Neural cell (in vitro differentiated cells): ENCODE results near the gene MIS12. TPM values are rescaled to one million over a fixed set of nuclear protein-coding genes. Genes with fewer than 3 reads are reported as not detected.

Experiments used
- H2AFZ ChIP-seq: fragments of 200-600, 300-800 bp; sonication (generic), shearing (Covaris generic); 2 replicates; pipeline ENCODE4 v1.6.0; 2014; ENCODE audit warnings: low read depth, mild to moderate bottlenecking, antibody characterized with exemption, low read length, moderate library complexity
- H3F3A ChIP-seq: fragments of 200-600 bp; shearing (Covaris generic); 2 replicates; pipeline ENCODE4 v1.6.1; 2016; ENCODE audit warnings: mild to moderate bottlenecking, moderate library complexity, mixed read lengths, antibody characterized with exemption, low read length; ENCODE audit not compliant: insufficient read depth, poor library complexity, severe bottlenecking
- H3K27ac ChIP-seq: fragments of 200-600, 300-800 bp; sonication (generic), shearing (Covaris generic); 2 replicates; pipeline ENCODE4 v1.5.1; 2014; ENCODE audit warnings: mild to moderate bottlenecking, low read length, moderate library complexity
- H3K27me3 ChIP-seq: fragments of 300-800, 200-600 bp; sonication (generic), shearing (Covaris generic); 2 replicates; pipeline ENCODE4 v1.6.0; 2014; ENCODE audit warnings: mild to moderate bottlenecking, low read depth, low read length, moderate library complexity; ENCODE audit not compliant: insufficient read depth
- H3K36me3 ChIP-seq: fragments of 300-800, 200-600 bp; sonication (generic), shearing (Covaris generic); 2 replicates; pipeline ENCODE4 v1.5.1; 2014; ENCODE audit warnings: mild to moderate bottlenecking, antibody characterized with exemption, low read length, moderate library complexity; ENCODE audit not compliant: insufficient read depth
- H3K4me2 ChIP-seq: fragments of 300-800, 200-600 bp; sonication (generic), shearing (Covaris generic); 2 replicates; pipeline ENCODE4 v1.6.0; 2014; ENCODE audit warnings: mild to moderate bottlenecking, low read length
- H3K4me3 ChIP-seq: fragments of 300-800, 200-600 bp; sonication (generic), shearing (Covaris generic); 2 replicates; pipeline ENCODE4 v1.5.1; 2014; ENCODE audit warnings: mild to moderate bottlenecking, low read length, moderate library complexity
- H3K79me2 ChIP-seq: fragments of 200-600 bp; shearing (Covaris generic); replicated peaks from 2 replicates; pipeline ENCODE4 v1.6.0; 2014; ENCODE audit warnings: mild to moderate bottlenecking, low read length, moderate library complexity; ENCODE audit not compliant: insufficient read depth
- H3K9ac ChIP-seq: fragments of 300-800, 200-600 bp; sonication (generic), shearing (Covaris generic); 2 replicates; pipeline ENCODE4 v1.6.1; 2016; ENCODE audit warnings: mild to moderate bottlenecking, low read length, mixed read lengths
- H3K9me2 ChIP-seq: fragments of 200-600 bp; shearing (Covaris generic); 2 replicates; pipeline ENCODE4 v1.6.1; 2016; ENCODE audit warnings: mild to moderate bottlenecking, low read length, mixed read lengths; ENCODE audit not compliant: insufficient read depth
- H3K9me3 ChIP-seq: fragments of 200-600, 300-800 bp; sonication (generic), shearing (Covaris generic); 2 replicates; pipeline ENCODE4 v1.6.1; 2016; ENCODE audit warnings: mild to moderate bottlenecking, mixed run types, low read length, moderate library complexity, mixed read lengths
- H4K20me1 ChIP-seq: fragments of 200-600 bp; shearing (Covaris generic); 2 replicates; pipeline ENCODE4 v1.6.1; 2016; ENCODE audit warnings: mild to moderate bottlenecking, mixed run types; ENCODE audit not compliant: insufficient read depth
- CTCF ChIP-seq: fragments of 450-650 bp; IDR thresholded peaks from 2 replicates; pipeline ENCODE4 v1.5.1; 2014; ENCODE audit warnings: antibody characterized with exemption, mild to moderate bottlenecking, moderate library complexity; ENCODE audit not compliant: poor library complexity, severe bottlenecking
- EP300 ChIP-seq: fragments of 450-650 bp; conservative IDR thresholded peaks from 2 replicates; pipeline ENCODE4 v1.6.1; 2014; ENCODE audit warnings: antibody characterized with exemption, mild to moderate bottlenecking, moderate library complexity; ENCODE audit not compliant: poor library complexity, severe bottlenecking
- EZH2 ChIP-seq: fragments of 200-600, 300-800 bp; shearing (Covaris generic), sonication (generic); IDR thresholded peaks from 2 replicates; pipeline ENCODE4 v1.6.1; 2014; ENCODE audit warnings: antibody characterized with exemption, low read length, borderline replicate concordance, mild to moderate bottlenecking; ENCODE audit not compliant: insufficient read depth, poor library complexity, severe bottlenecking
- MXI1 ChIP-seq: fragments of 450-650 bp; conservative IDR thresholded peaks from 2 replicates; pipeline ENCODE4 v1.6.1; 2014; ENCODE audit warnings: antibody characterized with exemption, mild to moderate bottlenecking; ENCODE audit not compliant: poor library complexity, severe bottlenecking
- POLR2AphosphoS5 ChIP-seq: IDR thresholded peaks from 2 replicates; pipeline ENCODE4 v1.6.1; 2012
- RAD21 ChIP-seq: fragments of 450-650 bp; conservative IDR thresholded peaks from 2 replicates; pipeline ENCODE4 v1.6.1; 2014; ENCODE audit warnings: antibody characterized with exemption, mild to moderate bottlenecking, moderate library complexity
- REST ChIP-seq: IDR thresholded peaks from 2 replicates; pipeline ENCODE4 v1.6.1; 2012; ENCODE audit warnings: borderline replicate concordance
- SMC3 ChIP-seq: fragments of 450-650 bp; conservative IDR thresholded peaks from 2 replicates; pipeline ENCODE4 v1.6.1; 2014; ENCODE audit warnings: antibody characterized with exemption, mild to moderate bottlenecking, moderate library complexity; ENCODE audit not compliant: poor library complexity
- TAF1 ChIP-seq: IDR thresholded peaks from 2 replicates; pipeline ENCODE4 v1.6.1; 2012; ENCODE audit warnings: low read depth
- polyA plus RNA-seq: library from polyadenylated mRNA; depleted of rRNA; stranded (reverse); fragments of >200 nt; gene quantifications from 2 replicates; pipeline ENCODE4 v1.2.3, GENCODE V29; 2014

Gene MIS12
- polyA plus RNA-seq, 1 donor from 2014 or later, result 41.4 TPM

GRCh38 chr17:5530265-5531084 lies 44.1 kb downstream of the MIS12 start:
- Histone ChIP-seq H3K9me2 (no peaks in the 10 kb centered on the region), H3K4me3 (no peak overlapping the region), H2AFZ (no peak overlapping the region), H3K27ac (no peak overlapping the region), H4K20me1 (no peaks in the 10 kb centered on the region), H3K9me3 (no peaks in the 10 kb centered on the region), H3K4me2 (no peak overlapping the region), H3K79me2 (no peaks in the 10 kb centered on the region), H3K9ac (no peak overlapping the region), H3K27me3 (no peaks in the 10 kb centered on the region), H3K36me3 (no peaks in the 10 kb centered on the region), H3F3A (no peaks in the 10 kb centered on the region)
- no peak for TF ChIP-seq REST
- no peak for TF ChIP-seq POLR2AphosphoS5
- no peak for TF ChIP-seq EZH2
- no peak for TF ChIP-seq EP300
- no peak for TF ChIP-seq CTCF
- no peak for TF ChIP-seq TAF1
- TF ChIP-seq SMC3, result no peak
- no peak for TF ChIP-seq MXI1
- TF ChIP-seq RAD21, result no peak

GRCh38 chr17:5531085-5531418 lies 44.7 kb downstream of the MIS12 start:
- Histone ChIP-seq H3K27me3 (no peaks in the 10 kb centered on the region), H3K9me2 (no peaks in the 10 kb centered on the region), H3F3A (no peaks in the 10 kb centered on the region), H3K9ac (no peak overlapping the region), H3K36me3 (no peaks in the 10 kb centered on the region), H3K79me2 (no peaks in the 10 kb centered on the region), H3K27ac (no peak overlapping the region), H2AFZ (no peak overlapping the region), H4K20me1 (no peaks in the 10 kb centered on the region), H3K9me3 (no peaks in the 10 kb centered on the region), H3K4me3 (no peak overlapping the region), H3K4me2 (no peak overlapping the region)
- TF ChIP-seq EP300 (no peak), CTCF (no peak), TAF1 (no peak), SMC3 (no peak), REST (no peak), MXI1 (no peak), RAD21 (no peak), POLR2AphosphoS5 (no peak)
